NCI-H2081 (cell line): ENCODE results near the gene LYRM9.
A peak's percentile ranks its signal among the peaks of the same experiment; 100 is the strongest.
"Not testable (repeated sequence)": the region's sequence is repeated elsewhere in the genome, so short reads cannot be mapped to it uniquely, and the experiment has no call there.

Experiments used
- DNase-seq, 2 experiments: peaks; one replicate each; lab custom pipeline; 2025; lab: John Stamatoyannopoulos, UW

Gene LYRM9

GRCh38 chr17:27873746-27874145 is 19.4 kb downstream of the LYRM9 start:
- DNase-seq = no peak

GRCh38 chr17:27873211-27873610 is 20.0 kb downstream of the LYRM9 start:
- no peak for DNase-seq

- no peak for DNase-seq
Observed at GRCh38 chr17:27872776-27873175, 20.4 kb downstream of the LYRM9 start.

- no peak for DNase-seq
Observed at GRCh38 chr17:27871407-27871806, 21.8 kb downstream of the LYRM9 start.

- no peak for DNase-seq
Observed at GRCh38 chr17:27870345-27870744, 22.8 kb downstream of the LYRM9 start.

GRCh38 chr17:27868565-27868964 is 24.6 kb downstream of the LYRM9 start:
- DNase-seq = no peak

GRCh38 chr17:27862840-27863239 is 30.3 kb downstream of the LYRM9 start:
- DNase-seq = no peak

- no peak for DNase-seq
Observed at GRCh38 chr17:27862004-27862403, 31.2 kb downstream of the LYRM9 start.

GRCh38 chr17:27860971-27861664 is 32.0 kb downstream of the LYRM9 start:
- DNase-seq = no peak

- no peak for DNase-seq
Observed at GRCh38 chr17:27858621-27859305, 34.4 kb downstream of the LYRM9 start.

GRCh38 chr17:27856676-27857432 is 36.3 kb downstream of the LYRM9 start:
- DNase-seq = no peak

- no peak for DNase-seq
Observed at GRCh38 chr17:27855454-27855853, 37.7 kb downstream of the LYRM9 start.

GRCh38 chr17:27854163-27854562 is 39.0 kb downstream of the LYRM9 start:
- no peak for DNase-seq

GRCh38 chr17:27853091-27853490 is 40.1 kb downstream of the LYRM9 start:
- no peak for DNase-seq

- DNase-seq = no peak
Observed at GRCh38 chr17:27849474-27850185, 43.5 kb downstream of the LYRM9 start.

- DNase-seq = peak in 1 of 2 experiments; percentile 4
Observed at GRCh38 chr17:27848931-27849330, 44.2 kb downstream of the LYRM9 start.

- DNase-seq = not testable (repeated sequence)
Observed at GRCh38 chr17:27846808-27847307, 46.3 kb downstream of the LYRM9 start.

GRCh38 chr17:27846042-27846655 is 47.0 kb downstream of the LYRM9 start:
- DNase-seq = no peak

- no peak for DNase-seq
Observed at GRCh38 chr17:27845264-27846041, 47.7 kb downstream of the LYRM9 start.

GRCh38 chr17:27840688-27841087 is 52.5 kb downstream of the LYRM9 start:
- no peak for DNase-seq

GRCh38 chr17:27840406-27840678 is 52.8 kb downstream of the LYRM9 start:
- not testable (repeated sequence) for DNase-seq
